NB4 (cell line): ENCODE measurements around the gene HAAO.

Source experiments
- DNase-seq: peaks from one replicate; pipeline ENCODE4 v3.0.0; 2010; ENCODE audit warnings: low read depth
- H3K4me3 ChIP-seq: one replicate; pipeline ENCODE4 v1.5.1; 2011; ENCODE audit warnings: mild to moderate bottlenecking, low read depth, low read length, moderate library complexity
- MYC ChIP-seq: IDR thresholded peaks from 2 replicates; pipeline ENCODE4 v1.6.1; 2011; ENCODE audit warnings: low read depth, low read length
- POLR2A ChIP-seq: IDR thresholded peaks from 2 replicates; pipeline ENCODE4 v1.6.1; 2011; ENCODE audit warnings: mild to moderate bottlenecking; ENCODE audit not compliant: insufficient read length; ENCODE audit errors: extremely low read depth
- TF ChIP-seq, protein P1 (sequence below): IDR thresholded peaks from 2 replicates; pipeline ENCODE4 v1.6.1; 2011; ENCODE audit warnings: low read depth, low read length
- TF ChIP-seq, protein P2 (sequence below): IDR thresholded peaks from one replicate; pipeline ENCODE4 v1.5.1; 2012; ENCODE audit warnings: low read depth, low read length

The HAAO gene

DNA sequence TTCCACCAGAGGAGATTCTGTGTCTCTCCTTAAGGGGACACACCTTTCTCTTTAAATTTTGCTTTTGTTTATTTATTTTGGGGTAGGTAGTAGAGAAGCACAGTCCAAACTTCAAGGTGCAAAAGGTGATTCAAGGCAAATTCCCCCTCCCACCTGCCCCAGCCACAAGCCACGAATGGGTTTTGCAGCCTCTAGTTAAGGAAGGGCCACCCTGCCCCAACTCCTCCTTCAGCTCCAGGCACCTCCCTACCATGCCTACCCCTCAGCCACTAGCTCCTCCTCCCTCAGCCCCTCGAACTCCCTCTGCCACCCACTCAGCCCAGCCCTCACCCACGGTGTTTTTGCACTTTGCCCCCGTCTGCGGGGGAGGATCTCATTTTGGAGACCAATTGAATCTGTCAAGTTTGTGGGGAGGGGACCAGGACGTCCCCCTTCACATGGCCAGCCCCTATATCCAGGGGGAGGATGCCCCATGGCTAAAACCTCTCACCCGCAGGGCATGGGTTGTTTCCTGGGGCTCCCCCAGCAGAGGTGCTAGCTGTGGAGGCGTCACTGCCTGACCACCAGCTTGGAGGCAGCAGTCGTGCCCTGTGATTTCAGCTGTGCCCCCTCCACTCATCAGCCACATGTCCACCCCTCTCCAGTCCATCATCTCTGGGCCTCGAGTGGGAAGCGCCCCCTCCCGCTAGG, 4.5 kb downstream of the HAAO start:
- TF ChIP-seq, protein P1, sequence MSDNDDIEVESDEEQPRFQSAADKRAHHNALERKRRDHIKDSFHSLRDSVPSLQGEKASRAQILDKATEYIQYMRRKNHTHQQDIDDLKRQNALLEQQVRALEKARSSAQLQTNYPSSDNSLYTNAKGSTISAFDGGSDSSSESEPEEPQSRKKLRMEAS, result no peak
- TF ChIP-seq, protein P2, sequence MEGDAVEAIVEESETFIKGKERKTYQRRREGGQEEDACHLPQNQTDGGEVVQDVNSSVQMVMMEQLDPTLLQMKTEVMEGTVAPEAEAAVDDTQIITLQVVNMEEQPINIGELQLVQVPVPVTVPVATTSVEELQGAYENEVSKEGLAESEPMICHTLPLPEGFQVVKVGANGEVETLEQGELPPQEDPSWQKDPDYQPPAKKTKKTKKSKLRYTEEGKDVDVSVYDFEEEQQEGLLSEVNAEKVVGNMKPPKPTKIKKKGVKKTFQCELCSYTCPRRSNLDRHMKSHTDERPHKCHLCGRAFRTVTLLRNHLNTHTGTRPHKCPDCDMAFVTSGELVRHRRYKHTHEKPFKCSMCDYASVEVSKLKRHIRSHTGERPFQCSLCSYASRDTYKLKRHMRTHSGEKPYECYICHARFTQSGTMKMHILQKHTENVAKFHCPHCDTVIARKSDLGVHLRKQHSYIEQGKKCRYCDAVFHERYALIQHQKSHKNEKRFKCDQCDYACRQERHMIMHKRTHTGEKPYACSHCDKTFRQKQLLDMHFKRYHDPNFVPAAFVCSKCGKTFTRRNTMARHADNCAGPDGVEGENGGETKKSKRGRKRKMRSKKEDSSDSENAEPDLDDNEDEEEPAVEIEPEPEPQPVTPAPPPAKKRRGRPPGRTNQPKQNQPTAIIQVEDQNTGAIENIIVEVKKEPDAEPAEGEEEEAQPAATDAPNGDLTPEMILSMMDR, result no peak
- TF ChIP-seq POLR2A (no peak), MYC (no peak)
- no peak overlapping the region for H3K4me3 ChIP-seq
- DNase-seq, result no peak

DNA sequence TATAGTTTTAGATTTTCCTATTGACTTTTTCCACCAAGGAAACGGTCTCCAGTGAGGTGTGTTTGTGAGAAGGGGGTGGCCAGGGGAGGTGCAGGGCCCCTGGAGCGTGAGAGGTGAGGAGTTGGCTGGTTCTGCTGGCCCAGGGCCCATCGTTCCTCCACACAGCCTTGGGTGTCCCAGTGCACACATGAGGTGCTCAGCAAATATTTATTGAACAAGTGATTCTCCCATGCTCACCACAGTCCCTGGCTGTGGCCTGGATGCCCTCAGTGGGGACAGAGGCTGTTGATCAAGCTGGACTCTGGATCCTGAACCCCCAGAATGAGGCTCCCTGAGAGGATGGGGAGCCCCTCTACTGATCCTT, 5.0 kb downstream of the HAAO start:
- TF ChIP-seq, protein P2, result no peak
- TF ChIP-seq MYC (no peak), POLR2A (no peak)
- TF ChIP-seq, protein P1, result no peak
- no peak overlapping the region for H3K4me3 ChIP-seq
- DNase-seq, result no peak

DNA sequence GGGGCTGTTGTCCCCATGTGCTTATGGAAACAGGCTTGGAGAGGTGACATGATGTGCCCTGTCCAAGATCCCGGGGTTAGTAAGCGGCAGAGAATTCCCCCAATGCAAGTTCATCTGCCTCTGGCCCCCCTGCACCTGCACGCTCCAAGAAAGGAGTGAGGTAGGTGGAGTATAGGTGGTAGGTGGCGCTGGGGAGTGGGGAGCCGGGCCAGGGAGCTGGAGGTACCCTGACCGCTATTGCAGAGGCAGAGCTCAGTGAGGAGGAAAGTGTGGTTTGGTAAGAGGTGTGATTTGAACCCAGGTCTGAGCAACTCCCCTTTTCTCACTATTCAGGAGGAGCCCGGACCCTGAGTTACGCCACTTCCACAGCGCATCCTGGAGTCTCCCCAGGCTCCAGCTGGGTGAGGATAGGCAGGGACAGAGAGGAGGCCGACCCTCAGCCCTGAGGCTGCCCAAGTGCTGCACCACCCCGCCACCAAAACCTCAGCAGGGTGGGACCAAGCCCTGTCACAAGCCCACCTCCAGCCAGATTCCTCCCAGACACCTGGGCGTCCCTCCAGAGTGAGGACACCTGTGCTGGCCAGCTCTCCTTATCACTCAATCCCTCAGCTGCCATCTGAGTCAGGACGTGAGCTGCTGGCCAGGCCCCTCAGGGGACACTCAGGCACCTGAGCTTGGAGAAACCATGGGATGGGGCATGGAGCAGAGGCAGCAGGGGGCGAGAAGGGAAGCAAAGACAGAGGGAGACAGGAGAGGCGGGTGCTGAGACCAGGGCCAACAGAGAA, 5.6 kb downstream of the HAAO start:
- TF ChIP-seq, protein P1, result no peak
- TF ChIP-seq, protein P2, result no peak
- TF ChIP-seq POLR2A (no peak), MYC (no peak)
- DNase-seq, result no peak
- H3K4me3 ChIP-seq, result no peak overlapping the region

DNA sequence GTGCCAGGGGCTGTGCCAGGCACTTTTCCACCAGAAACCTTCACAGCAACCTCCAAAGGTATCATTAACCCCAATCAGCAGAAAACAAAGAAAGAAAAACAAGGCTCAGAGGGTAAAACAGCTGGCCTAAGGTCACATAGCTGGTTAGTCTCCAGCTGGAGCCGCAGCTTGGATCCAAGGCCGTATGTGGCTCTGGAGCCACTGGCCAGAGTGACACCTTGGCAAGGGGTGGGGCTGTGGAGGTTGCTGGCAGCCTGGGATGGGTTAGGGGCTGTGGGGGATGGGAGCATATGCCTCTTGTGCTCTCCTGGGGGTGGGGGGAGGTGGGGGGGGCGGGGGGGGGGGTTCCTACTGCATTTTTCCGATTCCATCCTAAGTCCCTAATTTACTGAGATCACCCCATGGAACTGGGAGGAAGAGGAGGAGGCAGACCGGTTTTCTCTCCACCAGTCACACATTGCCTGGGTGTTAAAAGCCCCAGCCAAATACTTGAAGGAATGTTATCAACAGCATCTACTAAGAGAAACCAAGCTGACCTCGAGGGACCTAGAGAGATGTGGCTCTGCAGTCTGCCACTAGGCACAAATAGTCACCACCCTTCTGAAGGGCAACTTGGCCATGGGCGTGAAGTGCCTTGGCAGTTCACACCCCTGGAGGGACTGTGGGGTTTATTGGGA, 8.0 kb downstream of the HAAO start:
- DNase-seq, result no peak
- no peak overlapping the region for H3K4me3 ChIP-seq
- TF ChIP-seq, protein P2, result no peak
- TF ChIP-seq POLR2A (no peak), MYC (no peak)
- TF ChIP-seq, protein P1, result no peak

DNA sequence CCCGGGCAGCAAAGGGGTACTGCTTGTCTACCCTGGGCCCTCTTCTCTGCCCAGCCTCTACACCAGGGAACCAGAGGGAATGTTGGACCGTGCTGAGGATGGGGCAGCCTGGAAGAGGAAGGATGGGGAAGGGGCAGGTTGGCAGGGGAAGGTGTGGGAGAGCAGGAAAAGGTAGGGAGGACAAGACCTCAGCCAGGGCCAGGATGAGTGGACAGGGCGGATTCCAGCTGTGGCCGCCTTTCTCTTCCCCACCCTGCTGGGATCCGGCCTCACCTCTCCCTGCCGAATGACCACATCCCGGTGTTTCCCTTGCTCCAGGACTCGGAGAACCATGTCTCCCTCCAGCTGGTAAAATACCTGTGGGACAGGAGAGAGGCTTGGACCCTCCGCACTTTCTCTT, 8.9 kb downstream of the HAAO start:
- DNase-seq, result no peak
- TF ChIP-seq, protein P2, result no peak
- TF ChIP-seq, protein P1, result no peak
- TF ChIP-seq POLR2A (no peak), MYC (no peak)

More for the DNA sequence above, 8.9 kb downstream of the HAAO start:
- H3K4me3 ChIP-seq, result no peak overlapping the region
